A549 (cell line): ENCODE measurements around the gene EMP3. TPM values are rescaled to one million over a fixed set of nuclear protein-coding genes. Genes with fewer than 3 reads are reported as not detected.
A peak's percentile ranks its signal among the peaks of the same experiment; 100 is the strongest.

Experiments used
- ATAC-seq, 2 experiments: fragments of 200-7000 bp in 1 of 2; fragments of >200 bp in 1 of 2; cut with Nextera tagmentation in 1 of 2; cut with Tn5 transposase in 1 of 2; 3 replicates each; pipeline versions ENCODE4 v1.8.0 to v1.9.1; 2018 to 2020; ENCODE audit warnings: mild to moderate bottlenecking in 1 of 2, moderate library complexity in 1 of 2
- CTCF ChIA-PET: fragments of 300-600 bp; sonication (Branson Sonifier 250); formaldehyde crosslinking; extraction: SDS; loops from one replicate; lab custom pipeline; 2021; ENCODE audit warnings: antibody characterized with exemption, inconsistent platforms; lab: Yijun Ruan, JAX
- POLR2A ChIA-PET: fragments of 350-600 bp; formaldehyde crosslinking; extraction: SDS; loops from one replicate; lab custom pipeline; 2021; ENCODE audit warnings: antibody characterized with exemption, inconsistent platforms; lab: Yijun Ruan, JAX
- DNase-seq, 2 experiments: peaks; one replicate each; pipeline versions ENCODE4 v3.0.0 to v3.0.0-alpha.2; 2011 to 2016; ENCODE audit warnings: low read depth in 1 of 2, low spot score in 1 of 2
- FAIRE-seq: peaks from 2 replicates; lab custom pipeline; 2011; peaks lifted over from hg19 to GRCh38; lab: Jason Lieb, UNC
- H3K27ac ChIP-seq, 2 experiments: fragments of >200 bp; sonication (Bioruptor Twin); formaldehyde crosslinking; 3 replicates each; pipeline ENCODE4 v1.5.1; 2016 to 2017
- H3K4me1 ChIP-seq: fragments of >200 bp; sonication (Bioruptor Twin); formaldehyde crosslinking; 3 replicates; pipeline ENCODE4 v1.6.1; 2016
- H3K4me2 ChIP-seq: fragments of >200 bp; sonication (Bioruptor Twin); formaldehyde crosslinking; 3 replicates; pipeline ENCODE4 v1.6.1; 2016
- H3K4me3 ChIP-seq: fragments of >200 bp; sonication (Bioruptor Twin); formaldehyde crosslinking; 3 replicates; pipeline ENCODE4 v1.5.1; 2016
- H3K9me3 ChIP-seq: fragments of >200 bp; sonication (Bioruptor Twin); formaldehyde crosslinking; 3 replicates; pipeline ENCODE4 v1.6.1; 2016
- CEBPB ChIP-seq, 2 experiments: fragments of >200 bp in 1 of 2; sonication (Bioruptor Twin) in 1 of 2; formaldehyde crosslinking in 1 of 2; IDR thresholded peaks; 2 replicates each; pipeline ENCODE4 v1.6.1; 2012 to 2016
- CHD2 ChIP-seq: fragments of 150-350 bp; IDR thresholded peaks from 2 replicates; pipeline ENCODE4 v1.6.1; 2014; ENCODE audit warnings: low read length; ENCODE audit not compliant: partially characterized antibody
- GATA3 ChIP-seq: IDR thresholded peaks from 2 replicates; pipeline ENCODE4 v1.6.1; 2012; ENCODE audit warnings: borderline replicate concordance
- HEYL ChIP-seq: fragments of 250-450 bp; sonication (Bioruptor Pico); IDR thresholded peaks from 2 replicates; pipeline ENCODE4 v1.8.0; 2021; ENCODE audit warnings: mild to moderate bottlenecking, moderate library complexity
- JUN ChIP-seq, 2 experiments: fragments of >200 bp; sonication (Bioruptor Twin); formaldehyde crosslinking; IDR thresholded peaks; 2 replicates in 1 of 2; 3 replicates in 1 of 2; pipeline ENCODE4 v1.6.1; 2016 to 2017
- KDM1A ChIP-seq: fragments of 200-600 bp; sonication (generic); IDR thresholded peaks from 2 replicates; pipeline ENCODE4 v1.6.1; 2016; ENCODE audit warnings: low read depth, mild to moderate bottlenecking
- MAFK ChIP-seq: fragments of 450-650 bp; IDR thresholded peaks from 2 replicates; pipeline ENCODE4 v1.6.1; 2014; ENCODE audit not compliant: partially characterized antibody
- RNF2 ChIP-seq: fragments of 200-600 bp; sonication (generic); IDR thresholded peaks from 2 replicates; pipeline ENCODE4 v1.6.1; 2016; ENCODE audit warnings: low read depth, mild to moderate bottlenecking, antibody characterized with exemption, moderate library complexity, borderline replicate concordance
- TP53 ChIP-seq: fragments of 250-450 bp; sonication (Bioruptor Pico); IDR thresholded peaks from 2 replicates; pipeline ENCODE4 v1.5.0; 2021; ENCODE audit warnings: mild to moderate bottlenecking, moderate library complexity
- ZFP36 ChIP-seq: fragments of 450-650 bp; IDR thresholded peaks from 2 replicates; pipeline ENCODE4 v1.6.1; 2014; ENCODE audit warnings: borderline replicate concordance; ENCODE audit not compliant: partially characterized antibody
- ZNF302 ChIP-seq: fragments of 250-450 bp; sonication (Bioruptor Pico); IDR thresholded peaks from 2 replicates; pipeline ENCODE4 v1.9.0; 2021; ENCODE audit warnings: inconsistent platforms, mild to moderate bottlenecking, moderate library complexity
- WGBS: methylation state at CpG from one replicate; pipeline ENCODE4 v1.1.6; 2017; ENCODE audit errors: missing lambda C conversion rate; 5-methylcytosine and 5-hydroxymethylcytosine counted together
- polyA plus RNA-seq, 4 experiments: library from polyadenylated mRNA; depleted of rRNA in 3 of 4; stranded (reverse); fragments of >200 nt; fragmentation: RNase III in 1 of 4; extraction: RNeasy Plus Mini Kit Qiagen cat#74134 plus additional on column Dnase treatment in 1 of 4; gene quantifications; 2 replicates in 3 of 4; 3 replicates in 1 of 4; pipeline ENCODE4 v1.2.3, GENCODE V29; 2011 to 2017
- TF ChIP-seq, protein P1 (sequence below): fragments of 450-650 bp; IDR thresholded peaks from 2 replicates; pipeline ENCODE4 v1.6.1; 2014; ENCODE audit warnings: antibody characterized with exemption
- TF ChIP-seq, protein P2 (sequence below): IDR thresholded peaks from 2 replicates; pipeline ENCODE4 v1.6.1; 2012
- TF ChIP-seq, protein P3 (sequence below): fragments of 200-600 bp; sonication (generic); IDR thresholded peaks from 2 replicates; pipeline ENCODE4 v1.6.1; 2016; ENCODE audit warnings: antibody characterized with exemption, mild to moderate bottlenecking, moderate library complexity
- TF ChIP-seq, protein P4 (sequence below): fragments of >200 bp; sonication (Bioruptor Twin); formaldehyde crosslinking; IDR thresholded peaks from 3 replicates; pipeline ENCODE4 v1.6.1; 2016

The EMP3 gene
- polyA plus RNA-seq, 2 of the 4 experiments (the other 2 are of a cell fraction), result 147 to 580 TPM

DNA sequence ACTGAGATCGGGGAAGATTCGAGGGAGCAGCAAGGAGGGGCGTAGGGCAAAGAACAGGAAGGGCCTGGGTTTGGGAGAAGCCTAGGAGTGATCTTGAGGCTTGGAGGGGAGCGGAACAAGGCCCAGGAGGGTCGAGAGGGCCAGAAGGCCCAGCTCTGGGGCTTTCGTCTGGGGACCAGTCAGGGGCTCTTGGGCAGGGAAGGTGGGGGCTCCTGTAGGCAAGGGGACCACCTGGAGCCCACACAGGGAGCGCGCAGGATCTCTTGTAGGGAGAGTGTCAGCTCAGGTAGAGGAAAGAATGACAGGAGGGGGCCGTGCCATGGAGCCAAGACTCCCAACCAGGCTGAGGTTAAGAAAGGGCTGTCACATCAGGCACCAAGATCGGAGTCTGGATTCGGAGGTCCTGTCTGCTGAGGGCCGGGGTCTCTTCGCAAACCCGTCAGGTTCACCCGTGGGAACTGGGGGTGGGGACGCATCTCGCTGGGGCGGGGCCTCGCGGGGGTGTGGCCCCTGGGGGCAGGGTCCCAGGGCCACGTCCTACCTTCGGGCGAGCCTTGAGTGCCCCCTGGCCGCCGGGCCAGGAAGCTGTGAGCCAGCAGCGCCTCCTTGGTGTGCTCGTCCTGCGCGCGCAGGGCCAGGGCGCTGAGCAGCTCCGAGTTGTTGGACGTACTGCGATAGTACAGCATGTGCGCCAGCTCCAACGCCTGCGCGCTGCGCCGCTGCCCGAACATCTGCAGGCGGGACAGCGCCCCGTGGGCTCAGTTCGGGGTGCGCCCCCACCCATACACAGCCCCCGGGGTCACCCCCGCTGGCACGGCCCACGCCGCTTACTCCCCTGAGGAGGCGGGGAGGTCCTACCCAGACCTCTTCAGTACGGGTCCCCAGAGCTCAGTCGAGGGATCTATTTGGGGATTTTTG lies 8.4 kb downstream of the EMP3 start (continued):
- TF ChIP-seq, protein P1, sequence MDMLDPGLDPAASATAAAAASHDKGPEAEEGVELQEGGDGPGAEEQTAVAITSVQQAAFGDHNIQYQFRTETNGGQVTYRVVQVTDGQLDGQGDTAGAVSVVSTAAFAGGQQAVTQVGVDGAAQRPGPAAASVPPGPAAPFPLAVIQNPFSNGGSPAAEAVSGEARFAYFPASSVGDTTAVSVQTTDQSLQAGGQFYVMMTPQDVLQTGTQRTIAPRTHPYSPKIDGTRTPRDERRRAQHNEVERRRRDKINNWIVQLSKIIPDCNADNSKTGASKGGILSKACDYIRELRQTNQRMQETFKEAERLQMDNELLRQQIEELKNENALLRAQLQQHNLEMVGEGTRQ, result peak; percentile 49
- TF ChIP-seq KDM1A, result no peak
- peak in 1 of 2 experiments; percentile 70; a peak in 2 of 5 replicates for TF ChIP-seq JUN (IDR thresholded peaks at IDR 0.05)
- TF ChIP-seq MAFK, result no peak
- peak; percentile 54; the same call in 1 of the 2 replicates for TF ChIP-seq TP53 (CRISPR knock-in tag)
- TF ChIP-seq CEBPB (IDR thresholded peaks at IDR 0.05), result no peak
- TF ChIP-seq, protein P2, sequence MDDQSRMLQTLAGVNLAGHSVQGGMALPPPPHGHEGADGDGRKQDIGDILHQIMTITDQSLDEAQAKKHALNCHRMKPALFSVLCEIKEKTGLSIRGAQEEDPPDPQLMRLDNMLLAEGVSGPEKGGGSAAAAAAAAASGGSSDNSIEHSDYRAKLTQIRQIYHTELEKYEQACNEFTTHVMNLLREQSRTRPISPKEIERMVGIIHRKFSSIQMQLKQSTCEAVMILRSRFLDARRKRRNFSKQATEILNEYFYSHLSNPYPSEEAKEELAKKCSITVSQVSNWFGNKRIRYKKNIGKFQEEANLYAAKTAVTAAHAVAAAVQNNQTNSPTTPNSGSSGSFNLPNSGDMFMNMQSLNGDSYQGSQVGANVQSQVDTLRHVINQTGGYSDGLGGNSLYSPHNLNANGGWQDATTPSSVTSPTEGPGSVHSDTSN, result no peak
- no peak for TF ChIP-seq ZNF302 (CRISPR knock-in tag)
- TF ChIP-seq, protein P3, sequence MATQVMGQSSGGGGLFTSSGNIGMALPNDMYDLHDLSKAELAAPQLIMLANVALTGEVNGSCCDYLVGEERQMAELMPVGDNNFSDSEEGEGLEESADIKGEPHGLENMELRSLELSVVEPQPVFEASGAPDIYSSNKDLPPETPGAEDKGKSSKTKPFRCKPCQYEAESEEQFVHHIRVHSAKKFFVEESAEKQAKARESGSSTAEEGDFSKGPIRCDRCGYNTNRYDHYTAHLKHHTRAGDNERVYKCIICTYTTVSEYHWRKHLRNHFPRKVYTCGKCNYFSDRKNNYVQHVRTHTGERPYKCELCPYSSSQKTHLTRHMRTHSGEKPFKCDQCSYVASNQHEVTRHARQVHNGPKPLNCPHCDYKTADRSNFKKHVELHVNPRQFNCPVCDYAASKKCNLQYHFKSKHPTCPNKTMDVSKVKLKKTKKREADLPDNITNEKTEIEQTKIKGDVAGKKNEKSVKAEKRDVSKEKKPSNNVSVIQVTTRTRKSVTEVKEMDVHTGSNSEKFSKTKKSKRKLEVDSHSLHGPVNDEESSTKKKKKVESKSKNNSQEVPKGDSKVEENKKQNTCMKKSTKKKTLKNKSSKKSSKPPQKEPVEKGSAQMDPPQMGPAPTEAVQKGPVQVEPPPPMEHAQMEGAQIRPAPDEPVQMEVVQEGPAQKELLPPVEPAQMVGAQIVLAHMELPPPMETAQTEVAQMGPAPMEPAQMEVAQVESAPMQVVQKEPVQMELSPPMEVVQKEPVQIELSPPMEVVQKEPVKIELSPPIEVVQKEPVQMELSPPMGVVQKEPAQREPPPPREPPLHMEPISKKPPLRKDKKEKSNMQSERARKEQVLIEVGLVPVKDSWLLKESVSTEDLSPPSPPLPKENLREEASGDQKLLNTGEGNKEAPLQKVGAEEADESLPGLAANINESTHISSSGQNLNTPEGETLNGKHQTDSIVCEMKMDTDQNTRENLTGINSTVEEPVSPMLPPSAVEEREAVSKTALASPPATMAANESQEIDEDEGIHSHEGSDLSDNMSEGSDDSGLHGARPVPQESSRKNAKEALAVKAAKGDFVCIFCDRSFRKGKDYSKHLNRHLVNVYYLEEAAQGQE, result no peak
- no peak for TF ChIP-seq HEYL (CRISPR knock-in tag)
- TF ChIP-seq CHD2, result no peak
- TF ChIP-seq ZFP36, result no peak
- TF ChIP-seq, protein P4, sequence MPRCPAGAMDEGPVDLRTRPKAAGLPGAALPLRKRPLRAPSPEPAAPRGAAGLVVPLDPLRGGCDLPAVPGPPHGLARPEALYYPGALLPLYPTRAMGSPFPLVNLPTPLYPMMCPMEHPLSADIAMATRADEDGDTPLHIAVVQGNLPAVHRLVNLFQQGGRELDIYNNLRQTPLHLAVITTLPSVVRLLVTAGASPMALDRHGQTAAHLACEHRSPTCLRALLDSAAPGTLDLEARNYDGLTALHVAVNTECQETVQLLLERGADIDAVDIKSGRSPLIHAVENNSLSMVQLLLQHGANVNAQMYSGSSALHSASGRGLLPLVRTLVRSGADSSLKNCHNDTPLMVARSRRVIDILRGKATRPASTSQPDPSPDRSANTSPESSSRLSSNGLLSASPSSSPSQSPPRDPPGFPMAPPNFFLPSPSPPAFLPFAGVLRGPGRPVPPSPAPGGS, result 0 out of 3 replicates have a peak, but pooled peaks have one; percentile 16
- no peak for TF ChIP-seq GATA3
- TF ChIP-seq RNF2, result peak; percentile 30; the same call in 1 of the 2 replicates

DNA sequence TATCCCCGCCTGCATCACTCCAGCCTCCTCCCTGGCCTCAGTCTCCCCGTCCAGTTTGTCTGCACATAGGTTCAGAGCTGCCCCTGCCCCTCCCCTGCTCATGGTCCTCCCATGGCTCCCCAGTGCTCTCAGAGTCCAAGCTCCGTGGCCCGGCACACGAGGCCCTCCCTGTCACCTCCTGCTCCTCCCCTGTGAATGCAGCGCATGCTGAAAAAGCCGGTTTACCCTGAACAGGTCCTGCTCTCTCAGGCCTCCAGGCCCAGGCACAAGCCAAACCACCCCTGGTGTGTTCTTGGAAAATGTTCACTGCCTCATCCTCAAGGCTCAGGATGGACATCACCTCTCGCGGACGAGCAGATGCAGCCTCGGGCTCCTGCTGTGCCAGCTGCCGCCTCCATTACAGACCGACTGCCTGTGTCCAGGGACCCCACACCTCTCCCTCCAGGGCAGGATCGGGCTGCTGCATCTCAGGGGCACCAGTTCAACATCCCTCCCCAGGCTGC lies 13.0 kb downstream of the EMP3 start:
- CTCF ChIA-PET, result interaction anchor here (0.9 to 17.6 kb wide), 6 partner anchors 12 to 270 kb away, joined by 3 to 416 read pairs (median 14); partner anchors contain the start of gene EMP3
- no peak for FAIRE-seq

More for the DNA sequence above, 13.0 kb downstream of the EMP3 start:
- no peak for TF ChIP-seq JUN (IDR thresholded peaks at IDR 0.05)
- POLR2A ChIA-PET, result no interaction called here
- peaks cover 22% of the 10 kb centered on the region for H3K4me1 ChIP-seq
- peak overlapping the region in 1 of 2 experiments; percentile 29; a peak in 1 of 6 replicates for H3K27ac ChIP-seq
- WGBS, result 92% methylated on average over 14 of the region's 14 CpGs
- no peak overlapping the region for H3K4me3 ChIP-seq
- ATAC-seq (no peak), DNase-seq (no peak)
- H3K9me3 ChIP-seq, result no peaks in the 10 kb centered on the region
- H3K4me2 ChIP-seq, result no peak overlapping the region
